Globus pallidus (tissue), 1 donor: ENCODE data around the gene ZNF208.
"Not testable (repeated sequence)": the region's sequence is repeated elsewhere in the genome, so short reads cannot be mapped to it uniquely, and the experiment has no call there.

Experiments used
- DNase-seq: peaks from one replicate; pipeline ENCODE4 v3.0.0-alpha.2; 2015; ENCODE audit warnings: low spot score

The ZNF208 gene

DNA sequence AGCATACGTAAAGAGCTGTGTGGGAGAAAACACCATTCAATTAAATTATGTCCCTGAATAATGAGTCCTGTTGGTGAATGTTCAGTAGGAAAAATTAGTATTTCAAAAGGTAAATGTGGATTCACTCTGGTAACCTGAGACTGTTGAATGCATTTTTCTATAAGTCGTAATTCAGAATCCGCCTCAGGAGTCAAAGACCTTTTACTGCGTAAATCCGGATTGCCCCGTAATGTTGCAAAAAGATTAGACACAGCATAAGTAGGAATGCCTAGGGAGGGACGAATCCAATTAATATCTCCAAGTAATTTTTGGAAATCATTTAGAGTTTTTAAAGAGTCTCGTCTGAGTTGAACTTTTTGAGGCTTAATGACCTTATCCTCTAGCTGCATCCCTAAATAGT, 126.0 kb downstream of the ZNF208 start:
- DNase-seq, result not testable (repeated sequence)

DNA sequence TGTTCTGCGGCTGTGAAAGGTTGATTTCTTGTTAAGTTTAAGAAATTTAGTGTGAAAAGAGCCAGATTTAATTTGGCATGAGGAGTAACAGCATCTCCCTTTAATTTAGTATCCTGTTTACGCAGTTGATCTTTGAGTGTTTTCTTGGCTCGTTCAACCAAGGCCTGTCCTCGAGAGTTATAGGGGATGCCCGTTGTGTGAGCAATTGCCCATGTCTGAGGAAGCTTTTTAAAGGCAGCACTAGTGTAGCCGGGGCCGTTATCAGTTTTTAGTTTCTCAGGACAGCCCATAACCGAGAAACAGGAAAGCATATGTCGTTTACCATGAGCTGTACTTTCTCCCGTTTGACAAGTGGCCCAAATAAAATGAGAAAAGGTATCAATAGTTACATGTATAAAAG, 127.2 kb downstream of the ZNF208 start:
- DNase-seq, result no peak
